ENCODE measurements around the gene KCTD17.

- TF ChIP-seq EZH2 (IDR thresholded peaks at IDR 0.05; ENCODE audit: borderline replicate concordance, low read depth, low read length, severe bottlenecking): no peak
- TF ChIP-seq CTCF (IDR thresholded peaks at IDR 0.05; ENCODE audit: borderline replicate concordance, extremely low read depth, low read length, poor library complexity, severe bottlenecking): no peak
These were observed 39.6 kb downstream of the KCTD17 start for GRCh38 chr22:37090920-37091695.
